H1 (cell line): ENCODE results near the gene PUDP. TPM values are rescaled to one million over a fixed set of nuclear protein-coding genes. Genes with fewer than 3 reads are reported as not detected.

Experiments
- CTCF ChIA-PET: fragments of 300-600 bp; sonication (Branson Sonifier 250); formaldehyde crosslinking; loops from one replicate; lab custom pipeline; 2021; ENCODE audit not compliant: partially characterized antibody; lab: Charles Lee
- POLR2A ChIA-PET: fragments of 300-600 bp; sonication (Branson Sonifier 250); formaldehyde crosslinking; loops from one replicate; lab custom pipeline; 2021; ENCODE audit warnings: inconsistent platforms; ENCODE audit not compliant: partially characterized antibody; lab: Charles Lee
- DNase-seq, 2 experiments: peaks; one replicate each; pipeline versions ENCODE4 v3.0.0 to v3.0.0-alpha.2; 2010 to 2022; ENCODE audit warnings: low spot score in 2 of 2, low read depth in 1 of 2, mixed read lengths in 1 of 2
- FAIRE-seq: peaks from 2 replicates; lab custom pipeline; 2011; peaks lifted over from hg19 to GRCh38; lab: Jason Lieb, UNC
- H2AFZ ChIP-seq: 2 replicates; pipeline ENCODE4 v1.8.1; 2012; ENCODE audit warnings: low read length, inconsistent platforms
- H2AK5ac ChIP-seq: 2 replicates; pipeline ENCODE4 v1.6.1; 2013; ENCODE audit warnings: low read depth, low read length
- H2BK120ac ChIP-seq: replicated peaks from 2 replicates; pipeline ENCODE3; 2013; ENCODE audit warnings: low read depth, low read length, inconsistent platforms
- H2BK12ac ChIP-seq: 2 replicates; pipeline ENCODE4 v1.6.1; 2013; ENCODE audit warnings: low read depth, low read length
- H2BK15ac ChIP-seq: 2 replicates; pipeline ENCODE4 v1.6.1; 2013; ENCODE audit warnings: low read length
- H2BK20ac ChIP-seq: 2 replicates; pipeline ENCODE4 v1.6.1; 2013; ENCODE audit warnings: low read length
- H2BK5ac ChIP-seq: 2 replicates; pipeline ENCODE4 v1.6.1; 2013; ENCODE audit warnings: low read depth, low read length
- H3K14ac ChIP-seq: 2 replicates; pipeline ENCODE4 v1.6.1; 2013; ENCODE audit warnings: inconsistent platforms; ENCODE audit not compliant: insufficient read length
- H3K18ac ChIP-seq: 2 replicates; pipeline ENCODE4 v1.6.1; 2013; ENCODE audit warnings: low read length; ENCODE audit errors: extremely low read depth
- H3K23ac ChIP-seq: 2 replicates; pipeline ENCODE4 v1.6.1; 2013; ENCODE audit warnings: inconsistent platforms; ENCODE audit not compliant: insufficient read length
- H3K23me2 ChIP-seq: 2 replicates; pipeline ENCODE4 v1.6.1; 2013; ENCODE audit warnings: low read depth, low read length
- H3K27ac ChIP-seq: 2 replicates; pipeline ENCODE4 v1.6.1; 2011; ENCODE audit warnings: low read depth, low read length, inconsistent platforms
- H3K27me3 ChIP-seq, 4 experiments: replicated peaks in 1 of 4; 1 replicate in 1 of 4; 2 replicates in 3 of 4; pipeline versions ENCODE4 v1.6.1 to v1.8.1; 2011 to 2013; ENCODE audit warnings: low read length in 3 of 4, mild to moderate bottlenecking in 3 of 4, inconsistent platforms in 2 of 4, mixed read lengths in 2 of 4, moderate library complexity in 1 of 4; ENCODE audit not compliant: control insufficient read depth in 3 of 4, insufficient read depth in 3 of 4; ENCODE audit errors: extremely low read depth in 1 of 4
- H3K36me3 ChIP-seq, 4 experiments: 2 replicates each; pipeline versions ENCODE4 v1.6.1 to v1.8.1; 2011 to 2013; ENCODE audit warnings: mild to moderate bottlenecking in 4 of 4, low read length in 3 of 4, moderate library complexity in 2 of 4, control low read depth in 1 of 4, inconsistent platforms in 1 of 4; ENCODE audit not compliant: insufficient read depth in 4 of 4, control insufficient read depth in 2 of 4
- H3K4ac ChIP-seq: replicated peaks from 2 replicates; pipeline ENCODE3; 2013; ENCODE audit warnings: low read length, low read depth, mixed read lengths, inconsistent platforms; ENCODE audit not compliant: insufficient read length
- H3K4me1 ChIP-seq, 4 experiments: replicated peaks in 1 of 4; 1 replicate in 1 of 4; 2 replicates in 3 of 4; pipeline versions ENCODE4 v1.6.1 to v1.8.1; 2011 to 2013; ENCODE audit warnings: low read length in 3 of 4, inconsistent platforms in 2 of 4, mixed read lengths in 1 of 4; ENCODE audit not compliant: insufficient read depth in 4 of 4, control insufficient read depth in 3 of 4
- H3K4me2 ChIP-seq, 2 experiments: 2 replicates each; pipeline versions ENCODE4 v1.6.1 to v1.8.1; 2011 to 2013; ENCODE audit warnings: low read depth in 2 of 2, low read length in 2 of 2, control low read depth in 1 of 2, inconsistent platforms in 1 of 2, mild to moderate bottlenecking in 1 of 2; ENCODE audit not compliant: insufficient read depth in 1 of 2
- H3K4me3 ChIP-seq, 4 experiments: fragments of 200-600, 300-600 bp in 1 of 4; sonication (generic), shearing (Covaris generic), sonication (Bioruptor Twin) in 1 of 4; 2 replicates each; pipeline versions ENCODE4 v1.5.1 to v1.8.1; 2011 to 2016; ENCODE audit warnings: low read length in 4 of 4, low read depth in 3 of 4, control low read depth in 2 of 4, inconsistent platforms in 2 of 4, mild to moderate bottlenecking in 2 of 4, mixed read lengths in 1 of 4, moderate library complexity in 1 of 4; ENCODE audit not compliant: insufficient read depth in 2 of 4; ENCODE audit errors: extremely low read depth in 1 of 4
- H3K56ac ChIP-seq: replicated peaks from 2 replicates; pipeline ENCODE3; 2013; ENCODE audit warnings: low read depth, mild to moderate bottlenecking, mixed read lengths, low read length, inconsistent platforms; ENCODE audit not compliant: insufficient read length
- H3K79me1 ChIP-seq: 2 replicates; pipeline ENCODE4 v1.6.1; 2013; ENCODE audit warnings: low read depth, low read length, control low read depth
- H3K79me2 ChIP-seq, 2 experiments: 2 replicates each; pipeline versions ENCODE4 v1.6.1 to v1.8.1; 2012 to 2013; ENCODE audit warnings: low read length in 2 of 2, mild to moderate bottlenecking in 2 of 2, inconsistent platforms in 1 of 2; ENCODE audit not compliant: insufficient read depth in 2 of 2, control insufficient read depth in 1 of 2
- H3K9ac ChIP-seq, 4 experiments: replicated peaks in 1 of 4; 1 replicate in 1 of 4; 2 replicates in 3 of 4; pipeline versions ENCODE4 v1.6.1 to v1.8.1; 2011 to 2013; ENCODE audit warnings: low read depth in 3 of 4, low read length in 3 of 4, control low read depth in 2 of 4, mild to moderate bottlenecking in 2 of 4, moderate library complexity in 2 of 4, inconsistent platforms in 1 of 4; ENCODE audit errors: extremely low read depth in 1 of 4
- H3K9me3 ChIP-seq, 2 experiments: 2 replicates each; pipeline versions ENCODE4 v1.6.1 to v1.8.1; 2012 to 2013; ENCODE audit warnings: mild to moderate bottlenecking in 2 of 2, moderate library complexity in 2 of 2, control low read depth in 1 of 2, inconsistent platforms in 1 of 2, low read depth in 1 of 2, low read length in 1 of 2, mixed read lengths in 1 of 2; ENCODE audit not compliant: insufficient read depth in 2 of 2
- H4K20me1 ChIP-seq, 2 experiments: replicated peaks in 1 of 2; 2 replicates each; pipeline versions ENCODE3 to v1.8.1; 2011 to 2013; ENCODE audit warnings: inconsistent platforms in 2 of 2, low read length in 2 of 2, mild to moderate bottlenecking in 1 of 2; ENCODE audit not compliant: insufficient read depth in 2 of 2, control insufficient read depth in 1 of 2
- H4K5ac ChIP-seq: 2 replicates; pipeline ENCODE4 v1.6.1; 2013; ENCODE audit warnings: low read length, low read depth, mixed read lengths, inconsistent platforms; ENCODE audit not compliant: insufficient read length
- H4K8ac ChIP-seq: 2 replicates; pipeline ENCODE4 v1.8.0; 2013; ENCODE audit warnings: mild to moderate bottlenecking, moderate library complexity, low read length, inconsistent platforms; ENCODE audit not compliant: insufficient read depth; ENCODE audit errors: extremely low read depth
- H4K91ac ChIP-seq: replicated peaks from 2 replicates; pipeline ENCODE3; 2013; ENCODE audit warnings: low read length, mixed read lengths, inconsistent platforms; ENCODE audit not compliant: insufficient read length
- CBX8 ChIP-seq: fragments of 300-800, 300-1000 bp; sonication (generic); IDR thresholded peaks from 2 replicates; pipeline ENCODE4 v1.7.1; 2016; ENCODE audit warnings: low read depth, low read length, borderline replicate concordance
- CEBPB ChIP-seq: IDR thresholded peaks from 2 replicates; pipeline ENCODE4 v1.6.1; 2012; ENCODE audit warnings: low read depth, low read length
- CHD1 ChIP-seq: IDR thresholded peaks from 2 replicates; pipeline ENCODE4 v1.6.1; 2012; ENCODE audit warnings: low read depth, low read length, improper control_type of control experiment
- CHD2 ChIP-seq: IDR thresholded peaks from 2 replicates; pipeline ENCODE4 v1.6.1; 2012; ENCODE audit warnings: low read length, improper control_type of control experiment
- GABPA ChIP-seq: IDR thresholded peaks from 2 replicates; pipeline ENCODE4 v1.6.1; 2011; ENCODE audit warnings: mild to moderate bottlenecking, low read length, moderate library complexity, borderline replicate concordance; ENCODE audit not compliant: insufficient read depth
- HDAC6 ChIP-seq: IDR thresholded peaks from one replicate; pipeline ENCODE4 v1.7.1; 2012; ENCODE audit warnings: low read depth, mild to moderate bottlenecking, inconsistent platforms, low read length, moderate library complexity
- PHF8 ChIP-seq: fragments of 200-600 bp; sonication (generic); conservative IDR thresholded peaks from 2 replicates; pipeline ENCODE4 v1.7.1; 2012; ENCODE audit warnings: low read depth, mild to moderate bottlenecking, inconsistent platforms, low read length, moderate library complexity
- POLR2A ChIP-seq, 2 experiments: IDR thresholded peaks; 1 replicate in 1 of 2; 2 replicates in 1 of 2; pipeline ENCODE4 v1.6.1; 2011; ENCODE audit warnings: low read depth in 2 of 2, low read length in 2 of 2, mild to moderate bottlenecking in 2 of 2; ENCODE audit errors: control extremely low read depth in 1 of 2
- RFX5 ChIP-seq: IDR thresholded peaks from 2 replicates; pipeline ENCODE4 v1.6.1; 2011; ENCODE audit warnings: low read depth, low read length, improper control_type of control experiment, borderline replicate concordance
- SIX5 ChIP-seq: IDR thresholded peaks from 2 replicates; pipeline ENCODE4 v1.6.1; 2011; ENCODE audit warnings: mild to moderate bottlenecking, low read depth, low read length
- SUZ12 ChIP-seq: fragments of 200-600 bp; sonication (generic); IDR thresholded peaks from 2 replicates; pipeline ENCODE4 v1.6.1; 2012; ENCODE audit warnings: mild to moderate bottlenecking, inconsistent platforms, low read length, moderate library complexity, mixed read lengths
- TCF12 ChIP-seq: IDR thresholded peaks from 2 replicates; pipeline ENCODE4 v1.6.1; 2011; ENCODE audit warnings: low read depth, mild to moderate bottlenecking, low read length
- YY1 ChIP-seq: IDR thresholded peaks from 2 replicates; pipeline ENCODE4 v1.6.1; 2011; ENCODE audit warnings: low read depth, mild to moderate bottlenecking, low read length
- ZNF274 ChIP-seq: IDR thresholded peaks from 2 replicates; pipeline ENCODE4 v1.7.0; 2012; ENCODE audit warnings: low read length, borderline replicate concordance; ENCODE audit errors: extremely low read depth
- WGBS, 2 experiments: shearing (Covaris generic) in 1 of 2; methylation state at CpG; one replicate each; pipeline versions ENCODE4 v1.1.6 to v1.1.7; 2013 to 2015; ENCODE audit warnings: low lambda C conversion rate in 2 of 2, mixed read lengths in 2 of 2, inconsistent platforms in 1 of 2, low coverage in 1 of 2, missing lambda C conversion rate in 1 of 2; ENCODE audit not compliant: insufficient replicate concordance in 2 of 2, insufficient coverage in 1 of 2, insufficient read length in 1 of 2; ENCODE audit errors: extremely low coverage in 1 of 2, missing lambda C conversion rate in 1 of 2; 5-methylcytosine and 5-hydroxymethylcytosine counted together
- polyA plus RNA-seq, 7 experiments: library from polyadenylated mRNA; depleted of rRNA in 3 of 7; stranded (reverse) in 5 of 7; unstranded in 2 of 7; fragments of >200 nt in 5 of 7; fragments of 200-250 nt in 2 of 7; gene quantifications; 1 replicate in 5 of 7; 2 replicates in 1 of 7; 4 replicates in 1 of 7; pipeline versions ENCODE4 v1.2.1 to v1.2.3, GENCODE V29; 2011 to 2013; ENCODE audit warnings: missing spikeins in 2 of 7, mixed read lengths in 2 of 7
- total RNA-seq: library from RNA; stranded (reverse); fragmentation: NEBNext Ultra II Directional; extraction: Animal tissue kit (Norgen Biotek cat#: 25700); gene quantifications from 2 replicates; pipeline ENCODE4 v1.2.1, GENCODE V29; 2021

The PUDP gene
- total and polyA plus RNA-seq, 2 of the 8 experiments (the other 6 are each of a cell fraction or from before 2014, with no cell fraction given): 27.2 to 30.2 TPM

DNA sequence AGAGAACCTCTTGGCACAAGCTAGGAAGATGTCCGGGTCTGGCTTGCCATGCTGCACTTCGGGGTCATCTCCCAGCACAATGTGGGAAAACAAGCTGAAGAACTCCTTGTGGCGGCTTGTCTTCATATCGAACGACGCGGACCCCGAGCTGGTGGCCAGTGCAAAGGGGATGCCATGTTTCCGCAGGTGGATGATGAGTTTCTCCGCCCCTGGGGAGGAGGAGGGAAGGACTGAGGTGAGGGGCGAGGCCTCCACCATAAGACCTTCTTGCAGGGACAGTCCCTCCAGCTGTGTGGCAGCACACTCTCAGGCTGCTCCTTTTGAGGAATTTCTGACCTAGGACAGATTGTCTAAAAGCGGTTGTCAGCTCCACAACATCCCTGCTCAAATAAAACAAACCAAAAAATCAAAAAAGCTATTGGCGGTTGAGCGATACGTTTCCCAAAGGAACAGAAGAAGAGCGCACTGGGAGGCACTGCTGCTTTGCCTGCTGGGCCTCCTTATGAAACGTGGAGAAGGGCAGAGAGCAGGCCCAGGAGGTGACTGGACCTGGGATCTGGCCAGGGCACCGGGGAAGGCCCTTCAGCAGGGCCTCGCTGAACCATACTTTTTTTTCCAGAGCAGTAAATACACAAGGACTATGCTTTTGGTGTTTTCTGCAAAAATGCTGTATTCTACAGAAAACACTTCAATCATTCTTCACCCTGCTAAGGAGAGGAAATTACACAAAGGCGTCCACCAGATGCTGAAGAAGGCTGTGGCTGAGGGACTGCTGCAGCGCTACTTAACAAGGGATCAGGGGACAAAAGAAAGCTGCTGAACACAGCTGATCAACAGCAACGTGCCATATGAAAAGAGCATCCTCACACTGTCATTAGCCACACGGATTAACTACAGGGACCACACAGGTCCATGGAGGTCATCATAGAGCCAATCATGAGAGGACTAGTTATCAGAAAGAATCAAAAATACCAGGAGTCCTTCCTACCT is 70.4 kb downstream of the PUDP start:
- H2AK5ac ChIP-seq: no peak overlapping the region
- no peak overlapping the region for H3K4ac ChIP-seq
- H2AFZ ChIP-seq: no peak overlapping the region
- H3K23ac ChIP-seq: no peak overlapping the region
- 89% methylated on average over 20 of the region's 23 CpGs; no CpG with 5 or more reads in 1 of the 2 experiments for WGBS, 2 experiments
- H2BK20ac ChIP-seq: no peak overlapping the region
- no peak overlapping the region; the same call in 1 of the 2 replicates for H3K18ac ChIP-seq
- H3K4me3 ChIP-seq: no peak overlapping the region
- H4K5ac ChIP-seq: no peak overlapping the region
- no peak overlapping the region for H3K56ac ChIP-seq
- FAIRE-seq: no peak
- no peaks in the 10 kb centered on the region for H3K36me3 ChIP-seq
- H3K27me3 ChIP-seq: no peaks in the 10 kb centered on the region
- DNase-seq: no peak
- no peak overlapping the region for H4K91ac ChIP-seq
- H3K4me2 ChIP-seq: no peak overlapping the region
- no peaks in the 10 kb centered on the region for H3K4me1 ChIP-seq
- no peaks in the 10 kb centered on the region for H3K9me3 ChIP-seq
- H4K8ac ChIP-seq: no peak overlapping the region
- H2BK15ac ChIP-seq: no peak overlapping the region
- no peak overlapping the region for H2BK12ac ChIP-seq
- H3K9ac ChIP-seq: no peak overlapping the region
- no peaks in the 10 kb centered on the region for H3K79me2 ChIP-seq
- H3K79me1 ChIP-seq: no peaks in the 10 kb centered on the region
- H4K20me1 ChIP-seq: no peaks in the 10 kb centered on the region
- H3K27ac ChIP-seq: no peak overlapping the region
- CTCF ChIA-PET: interaction anchor here (1.4 kb wide), 1 partner anchor 10 kb away, joined by 3 read pairs; no protein-coding TSS in a partner anchor
- H2BK5ac ChIP-seq: no peak overlapping the region
- no peaks in the 10 kb centered on the region for H3K23me2 ChIP-seq
- POLR2A ChIA-PET: no interaction called here
- no peak overlapping the region for H2BK120ac ChIP-seq
- no peak overlapping the region for H3K14ac ChIP-seq
- TF ChIP-seq GABPA (no peak), POLR2A (IDR thresholded peaks at IDR 0.05; ENCODE audit: control extremely low read depth in 1 of 2, low read depth in 2 of 2, low read length in 2 of 2) (no peak), TCF12 (no peak), CHD2 (no peak), SIX5 (no peak), PHF8 (no peak), YY1 (no peak), RFX5 (no peak), CEBPB (no peak), HDAC6 (no peak), ZNF274 (no peak), CHD1 (no peak), SUZ12 (no peak), CBX8 (no peak)
